ENCODE results near the gene PYGO1.
"Not testable (repeated sequence)": the region's sequence is repeated elsewhere in the genome, so short reads cannot be mapped to it uniquely, and the experiment has no call there.

PYGO1 gene

DNA sequence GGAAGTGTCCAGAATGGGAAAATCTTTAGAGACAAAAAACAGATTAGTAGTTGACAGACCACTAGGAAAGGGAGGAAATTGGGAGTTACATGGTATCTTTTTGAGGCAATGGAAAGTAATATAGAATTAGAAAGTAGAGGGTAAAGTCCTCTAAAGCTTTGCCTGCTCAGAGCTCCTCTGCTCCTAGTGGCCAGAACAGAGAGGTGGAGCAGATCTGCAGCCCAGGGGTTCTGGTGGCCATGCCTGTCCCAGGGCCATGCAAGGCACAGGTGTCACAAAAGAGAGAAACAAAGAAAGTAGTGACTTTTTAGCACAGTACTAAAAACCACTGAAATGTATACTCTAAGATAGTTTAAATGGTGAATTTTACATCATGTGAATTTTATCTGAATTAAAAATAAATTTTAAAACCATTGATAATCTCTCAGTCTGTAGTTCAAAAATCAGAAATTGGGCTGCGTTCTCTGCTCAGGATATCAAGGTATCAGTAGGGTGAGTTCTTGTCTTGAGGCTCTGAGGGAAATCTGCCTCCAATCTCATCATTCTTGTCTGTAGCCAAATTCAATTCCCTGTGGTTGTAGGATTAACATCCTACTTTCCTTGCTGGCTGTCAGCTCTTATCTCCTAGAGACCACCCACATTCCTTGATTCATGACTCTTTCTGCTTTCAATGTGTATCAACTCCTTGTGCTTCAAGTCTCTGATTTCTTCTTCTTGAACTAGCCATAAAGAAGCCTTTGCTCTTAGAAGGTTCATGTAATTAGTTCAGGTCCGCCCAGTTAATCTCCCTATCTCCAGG lies 23.6 kb downstream of the PYGO1 start:
- DNase-seq = no peak

DNA sequence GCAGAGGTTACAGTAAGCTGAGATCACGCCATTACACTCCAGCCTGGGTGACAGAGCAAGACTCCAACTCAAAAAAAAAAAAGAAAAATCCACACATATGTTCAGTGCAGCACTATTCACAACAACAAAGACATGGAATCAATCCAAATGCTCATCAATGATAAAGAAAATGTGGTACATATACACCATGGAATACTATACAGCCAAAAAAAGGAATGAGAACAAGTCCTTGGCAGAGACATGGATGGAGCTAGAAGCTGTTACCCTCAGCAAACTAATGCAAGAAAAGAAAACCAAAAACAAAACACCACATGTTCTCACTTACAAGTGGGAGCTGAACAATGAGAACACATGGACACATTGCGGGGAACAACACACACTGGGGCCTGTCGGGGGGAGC lies 25.5 kb downstream of the PYGO1 start:
- DNase-seq = no peak

DNA sequence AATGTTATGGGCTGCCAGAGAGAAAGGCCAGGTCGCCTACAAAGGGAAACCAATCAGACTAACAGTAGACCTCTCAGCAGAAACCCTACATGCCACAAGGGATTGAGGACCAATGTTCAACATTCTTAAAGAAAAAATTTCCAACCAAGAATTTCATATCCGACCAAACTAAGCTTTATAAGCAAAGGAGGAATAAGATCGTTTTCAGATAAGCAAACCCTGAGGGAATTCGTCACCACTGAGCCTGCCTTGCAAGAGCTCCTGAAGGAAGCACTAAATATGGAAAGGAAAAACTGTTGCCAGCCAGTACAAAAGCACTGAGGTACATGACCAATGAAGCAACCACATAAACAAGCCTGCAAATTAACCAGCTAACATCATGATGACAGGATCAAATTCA lies 33.1 kb downstream of the PYGO1 start:
- no peak for DNase-seq

DNA sequence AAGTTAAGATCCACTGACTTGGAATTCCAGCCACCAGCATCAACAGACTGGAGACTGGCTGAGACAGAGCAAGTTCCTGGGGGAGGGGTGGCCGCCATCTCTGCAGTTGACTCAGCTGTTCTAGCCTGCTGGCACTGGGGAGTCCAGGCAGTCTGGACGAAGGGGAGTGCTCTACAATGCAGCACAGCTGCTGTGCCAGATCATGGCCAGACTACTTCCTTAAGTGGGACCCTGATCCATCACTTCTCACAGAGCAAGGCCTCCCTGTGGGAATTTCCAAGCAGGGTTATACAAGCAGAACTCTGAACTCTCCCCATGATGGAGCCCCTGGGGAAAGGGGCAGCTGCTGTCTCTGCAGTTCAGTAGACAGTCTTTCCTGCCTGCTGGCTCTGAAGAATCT lies 35.2 kb downstream of the PYGO1 start:
- DNase-seq = no peak

GRCh38 chr15:55552451-55552850 lies 35.7 kb downstream of the PYGO1 start:
- no peak for DNase-seq

- no peak for DNase-seq
These were observed 38.8 kb downstream of the PYGO1 start for GRCh38 chr15:55549305-55549704.

- no peak for DNase-seq
These were observed 41.4 kb downstream of the PYGO1 start for GRCh38 chr15:55546718-55547117.

GRCh38 chr15:55535436-55535835 lies 52.7 kb downstream of the PYGO1 start:
- no peak for DNase-seq

GRCh38 chr15:55532944-55533343 lies 55.2 kb downstream of the PYGO1 start:
- DNase-seq = no peak

DNA sequence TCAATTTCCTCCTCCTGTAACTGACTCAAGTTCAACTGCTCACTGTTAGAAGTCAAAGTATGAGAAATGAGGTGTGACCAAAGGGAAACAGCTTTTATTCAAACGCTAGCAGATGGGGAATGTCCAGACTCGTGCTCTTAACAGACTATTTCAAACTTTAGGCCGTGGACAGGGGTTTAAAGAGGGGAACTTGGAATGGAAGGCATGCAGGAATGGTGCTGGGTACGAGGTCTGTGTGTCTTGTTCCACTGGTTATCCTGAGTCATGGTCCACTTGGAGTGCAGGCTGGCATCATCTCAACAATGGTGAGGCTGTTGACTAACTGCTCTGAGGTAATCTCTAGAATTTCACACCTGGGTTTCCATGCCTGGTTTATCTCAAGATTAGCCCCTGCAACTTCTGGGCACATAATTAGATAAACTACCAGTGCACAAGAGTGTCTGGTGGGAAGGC lies 57.3 kb downstream of the PYGO1 start:
- no peak for DNase-seq

GRCh38 chr15:55528812-55529211 lies 59.3 kb downstream of the PYGO1 start:
- DNase-seq = no peak

- DNase-seq = no peak
These were observed 61.0 kb downstream of the PYGO1 start for GRCh38 chr15:55527150-55527549.

DNA sequence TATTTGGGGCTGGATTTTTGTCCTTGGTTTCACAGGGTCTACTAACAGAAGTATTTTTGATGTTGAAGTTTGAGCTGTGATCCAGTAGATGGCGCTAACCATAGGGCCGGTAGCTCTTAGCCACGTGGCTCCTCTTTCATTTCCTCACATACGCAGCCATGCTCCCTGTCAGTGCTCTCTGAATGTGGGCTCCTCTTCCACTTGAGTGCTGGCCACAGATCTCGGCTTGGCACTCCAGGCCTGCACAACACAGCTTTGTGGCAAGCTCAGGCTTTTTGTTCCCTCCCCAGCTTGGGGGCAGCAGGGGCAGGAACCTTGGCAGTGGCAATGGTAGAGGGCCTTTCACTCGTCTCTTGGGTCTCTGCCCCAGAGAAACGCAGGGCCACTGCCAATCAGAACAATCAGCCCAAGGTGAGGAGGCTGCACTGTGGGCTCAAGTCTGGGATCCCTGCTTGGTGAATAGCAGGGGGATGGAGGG lies 61.5 kb downstream of the PYGO1 start:
- no peak for DNase-seq

- DNase-seq = no peak
These were observed 65.2 kb downstream of the PYGO1 start for GRCh38 chr15:55522742-55523450.

DNA sequence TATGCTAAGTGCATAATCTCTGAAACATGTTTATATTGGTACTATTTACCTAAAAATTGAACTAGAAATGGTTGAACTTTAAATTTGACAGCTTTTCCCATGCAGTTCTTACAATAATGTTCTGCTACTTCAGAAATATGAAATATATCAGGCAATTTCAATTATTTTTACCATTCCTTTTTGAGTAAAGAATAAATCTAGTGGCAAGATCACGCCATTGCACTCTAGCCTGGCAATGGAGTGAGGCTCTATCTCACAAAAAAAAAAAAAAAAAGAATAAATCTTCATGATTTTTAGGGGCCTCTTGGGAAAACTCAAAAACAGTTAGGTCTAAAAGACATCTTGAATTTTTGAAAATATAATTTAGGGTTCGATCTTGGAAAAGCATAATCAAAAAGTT lies 69.5 kb downstream of the PYGO1 start:
- no peak for DNase-seq

DNA sequence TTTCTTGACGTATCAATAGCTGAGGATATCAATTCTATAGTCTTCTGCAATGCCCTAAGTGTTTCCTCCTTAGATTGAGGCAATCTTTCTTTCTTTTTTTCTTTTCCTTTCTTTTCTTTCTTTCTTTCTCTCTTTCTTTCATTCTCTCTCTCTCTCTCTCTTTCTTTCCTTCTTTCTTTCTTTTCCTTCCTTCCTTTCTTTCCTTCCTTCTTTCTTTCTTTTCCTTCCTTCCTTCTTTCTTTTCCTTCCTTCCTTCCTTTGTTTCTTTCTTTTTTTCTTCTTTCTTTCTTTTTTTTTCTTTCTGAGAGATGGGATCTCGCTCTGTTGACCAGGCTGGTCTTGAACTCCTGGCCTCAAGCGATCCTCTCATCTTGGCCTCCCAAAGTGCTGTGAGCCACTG lies 70.1 kb downstream of the PYGO1 start:
- DNase-seq = no peak

- no peak for DNase-seq
These were observed 72.0 kb downstream of the PYGO1 start for GRCh38 chr15:55515991-55516776.

GRCh38 chr15:55515491-55515890 lies 72.7 kb downstream of the PYGO1 start:
- DNase-seq = no peak

GRCh38 chr15:55514414-55514850 lies 73.7 kb downstream of the PYGO1 start:
- no peak for DNase-seq

DNA sequence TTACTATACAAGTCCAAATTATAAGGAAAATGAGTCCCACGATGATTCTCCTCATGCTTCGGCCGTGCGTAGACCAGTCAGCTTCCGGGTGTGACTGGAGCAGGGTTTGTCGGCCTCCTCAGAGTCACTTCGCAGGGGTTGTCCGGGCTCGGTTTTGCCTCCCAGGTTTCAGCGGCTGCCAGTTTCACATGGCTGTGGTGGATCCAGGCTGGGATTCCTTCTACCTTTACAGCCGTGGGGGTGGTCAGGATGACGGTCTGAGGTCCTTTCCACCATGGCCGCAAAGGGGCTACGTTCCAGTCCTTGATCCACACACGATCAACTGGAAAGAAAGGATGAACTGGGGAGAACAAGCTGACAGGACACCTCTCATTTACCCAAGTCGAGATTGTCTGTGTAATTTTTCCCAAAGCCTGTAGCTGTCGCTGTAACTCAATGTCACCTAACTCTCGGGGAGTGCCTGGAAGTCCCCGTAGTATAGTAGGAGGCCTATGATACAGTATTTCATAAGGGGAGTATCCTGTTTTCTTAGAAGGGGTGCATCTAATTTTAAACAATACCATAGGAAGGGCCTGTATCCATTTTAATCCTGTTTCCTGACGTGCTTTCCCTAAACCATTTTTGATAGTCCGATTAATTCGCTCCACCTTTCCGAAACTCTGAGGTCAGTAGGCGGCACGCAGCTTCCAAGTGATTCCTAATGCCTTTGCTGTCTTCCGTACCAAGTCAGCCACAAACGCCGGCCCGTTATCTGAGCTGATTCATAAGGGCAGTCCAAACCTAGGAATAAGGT lies 74.3 kb downstream of the PYGO1 start:
- DNase-seq = not testable (repeated sequence)

DNA sequence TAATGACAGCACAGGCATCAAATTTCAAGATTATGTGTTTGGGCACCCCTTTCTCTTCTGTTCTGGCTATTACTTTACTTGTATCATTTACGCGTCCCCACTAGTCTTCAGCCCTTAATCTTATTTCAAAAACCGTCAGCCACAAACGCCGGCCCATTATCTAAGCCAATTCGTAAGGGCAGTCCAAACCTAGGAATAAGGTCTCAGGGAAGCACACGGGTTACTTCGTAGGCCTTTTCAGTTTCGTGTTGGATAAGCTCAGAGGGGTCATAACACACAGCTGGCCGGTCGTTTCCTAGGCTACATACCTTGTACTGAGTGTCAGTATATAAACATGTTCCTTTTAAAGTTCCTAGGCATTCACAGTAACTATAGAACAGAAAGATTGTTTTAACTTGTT lies 75.0 kb downstream of the PYGO1 start:
- no peak for DNase-seq

DNA sequence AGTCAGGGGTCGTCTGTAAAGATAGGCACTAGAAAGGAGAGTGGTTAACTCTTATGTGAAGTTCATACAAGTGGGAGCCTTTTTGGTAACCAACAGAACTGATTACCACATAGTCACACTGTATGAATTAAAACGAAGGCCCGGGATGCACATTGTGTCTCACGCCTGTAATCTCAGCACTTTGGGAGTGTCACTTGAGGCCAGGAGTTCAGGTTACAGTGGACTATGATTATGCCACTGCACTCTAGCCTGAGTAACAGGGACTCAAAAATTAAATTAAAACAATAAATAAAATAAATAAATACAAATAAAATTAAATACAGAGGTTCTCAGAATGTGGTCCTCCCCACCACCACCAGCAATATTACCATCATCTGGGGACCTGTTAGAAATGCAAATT lies 80.6 kb downstream of the PYGO1 start:
- no peak for DNase-seq

DNA sequence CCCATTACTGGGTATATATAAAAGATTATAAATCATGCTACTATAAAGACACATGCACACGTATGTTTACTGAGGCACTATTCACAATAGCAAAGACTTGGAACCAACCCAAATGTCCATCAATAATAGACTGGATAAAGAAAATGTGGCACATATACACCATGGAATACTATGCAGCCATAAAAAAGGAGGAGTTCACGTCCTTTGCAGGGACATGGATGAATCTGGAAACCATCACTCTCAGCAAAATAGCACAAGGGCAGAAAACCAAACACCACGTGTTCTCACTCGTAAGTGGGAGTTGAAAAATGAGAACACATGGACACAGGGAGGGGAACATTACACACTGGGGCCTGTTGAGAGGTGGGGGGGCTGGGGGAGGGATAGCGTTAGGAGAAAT lies 82.7 kb downstream of the PYGO1 start:
- DNase-seq = not testable (repeated sequence)
